Effector memory CD4-positive, alpha-beta T cell (primary cell): ENCODE results near the gene TKTL2.
"Not testable (repeated sequence)": the region's sequence is repeated elsewhere in the genome, so short reads cannot be mapped to it uniquely, and the experiment has no call there.

Experiments
- DNase-seq, 3 donors: peaks; one replicate each; pipeline ENCODE4 v3.0.0-alpha.2; 2020
- H3K27ac ChIP-seq: 2 replicates; pipeline ENCODE4 v1.7.0; 2013; ENCODE audit warnings: mild to moderate bottlenecking, low read length, moderate library complexity; ENCODE audit not compliant: insufficient read depth, poor library complexity, severe bottlenecking
- H3K27me3 ChIP-seq: replicated peaks from 2 replicates; pipeline ENCODE4 v1.7.0; 2013; ENCODE audit warnings: mild to moderate bottlenecking, low read length; ENCODE audit not compliant: insufficient read depth, control insufficient read depth, poor library complexity, severe bottlenecking
- H3K36me3 ChIP-seq: 2 replicates; pipeline ENCODE4 v1.7.0; 2013; ENCODE audit warnings: mild to moderate bottlenecking, low read length, moderate library complexity; ENCODE audit not compliant: control insufficient read depth, insufficient read depth
- H3K4me1 ChIP-seq: 2 replicates; pipeline ENCODE4 v1.7.0; 2013; ENCODE audit warnings: low read length, mild to moderate bottlenecking; ENCODE audit not compliant: control insufficient read depth, insufficient read depth, poor library complexity, severe bottlenecking
- H3K4me3 ChIP-seq: 2 replicates; pipeline ENCODE4 v1.7.0; 2013; ENCODE audit warnings: low read length, low read depth, mild to moderate bottlenecking; ENCODE audit not compliant: insufficient read depth, poor library complexity, severe bottlenecking
- H3K9me3 ChIP-seq: 2 replicates; pipeline ENCODE4 v1.7.0; 2013; ENCODE audit warnings: mild to moderate bottlenecking, low read length, moderate library complexity; ENCODE audit not compliant: control insufficient read depth

Gene TKTL2

GRCh38 chr4:163448540-163449203 is 24.9 kb downstream of the TKTL2 start:
- Histone ChIP-seq H3K9me3 (no peaks in the 10 kb centered on the region), H3K27me3 (no peaks in the 10 kb centered on the region), H3K4me3 (no peak overlapping the region), H3K27ac (no peak overlapping the region), H3K4me1 (no peaks in the 10 kb centered on the region), H3K36me3 (no peaks in the 10 kb centered on the region)
- no peak for DNase-seq

DNA sequence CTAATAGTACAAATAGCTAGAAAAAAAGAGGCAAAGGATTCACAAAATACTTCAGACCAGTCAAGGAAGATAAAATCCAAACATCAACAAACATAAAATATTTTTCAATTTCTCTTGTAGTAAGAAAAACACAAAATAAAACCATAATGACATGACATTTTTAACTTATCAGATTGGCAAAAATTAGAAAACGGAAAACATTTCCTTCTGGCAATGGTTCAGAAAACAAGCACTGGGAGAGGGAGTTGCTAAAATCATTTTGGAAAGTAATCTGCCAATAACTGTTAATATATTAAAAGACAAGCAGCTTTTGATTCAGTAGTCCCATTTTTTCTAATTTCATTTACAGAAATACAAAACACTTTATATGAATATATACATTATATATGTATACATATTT is 26.1 kb downstream of the TKTL2 start:
- no peak for DNase-seq
- no peaks in the 10 kb centered on the region for H3K9me3 ChIP-seq
- no peak overlapping the region for H3K4me3 ChIP-seq
- no peaks in the 10 kb centered on the region for H3K4me1 ChIP-seq
- no peak overlapping the region for H3K27ac ChIP-seq
- no peaks in the 10 kb centered on the region for H3K27me3 ChIP-seq
- H3K36me3 ChIP-seq, result no peaks in the 10 kb centered on the region

- not testable (repeated sequence) for DNase-seq, H3K4me1 ChIP-seq, H3K27me3 ChIP-seq, H3K4me3 ChIP-seq, H3K27ac ChIP-seq, H3K36me3 ChIP-seq, H3K9me3 ChIP-seq
These were observed 26.5 kb downstream of the TKTL2 start for GRCh38 chr4:163447023-163447422.

DNA sequence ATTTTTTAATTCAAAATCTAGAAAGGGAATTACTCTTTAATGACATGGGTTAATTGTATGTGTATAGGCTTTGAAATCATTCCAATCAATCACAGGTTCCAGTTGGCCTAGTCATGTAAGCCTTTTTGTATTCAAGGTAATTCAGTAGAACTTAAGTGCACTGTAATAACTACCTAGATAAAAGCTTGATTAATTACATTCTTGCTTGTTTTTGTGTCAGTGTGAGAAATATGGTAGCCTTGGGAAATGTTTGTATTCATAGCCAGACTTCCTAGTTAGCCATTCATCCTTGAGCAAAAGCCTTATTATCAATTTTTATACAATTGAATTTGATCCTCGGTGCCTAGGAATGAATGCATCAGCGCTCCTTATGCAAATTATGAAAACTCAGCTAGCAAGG is 33.5 kb downstream of the TKTL2 start:
- Histone ChIP-seq H3K4me1 (no peaks in the 10 kb centered on the region), H3K27me3 (no peaks in the 10 kb centered on the region), H3K4me3 (no peak overlapping the region), H3K36me3 (no peaks in the 10 kb centered on the region), H3K9me3 (no peaks in the 10 kb centered on the region), H3K27ac (no peak overlapping the region)
- no peak for DNase-seq
